ENCODE data around the gene PALD1. TPM values are rescaled to one million over a fixed set of nuclear protein-coding genes. Genes with fewer than 3 reads are reported as not detected.

Gene PALD1
- total RNA-seq, 6 experiments from 2014 or later, result 0.81 to 2.9 (median 1.3) TPM

DNA sequence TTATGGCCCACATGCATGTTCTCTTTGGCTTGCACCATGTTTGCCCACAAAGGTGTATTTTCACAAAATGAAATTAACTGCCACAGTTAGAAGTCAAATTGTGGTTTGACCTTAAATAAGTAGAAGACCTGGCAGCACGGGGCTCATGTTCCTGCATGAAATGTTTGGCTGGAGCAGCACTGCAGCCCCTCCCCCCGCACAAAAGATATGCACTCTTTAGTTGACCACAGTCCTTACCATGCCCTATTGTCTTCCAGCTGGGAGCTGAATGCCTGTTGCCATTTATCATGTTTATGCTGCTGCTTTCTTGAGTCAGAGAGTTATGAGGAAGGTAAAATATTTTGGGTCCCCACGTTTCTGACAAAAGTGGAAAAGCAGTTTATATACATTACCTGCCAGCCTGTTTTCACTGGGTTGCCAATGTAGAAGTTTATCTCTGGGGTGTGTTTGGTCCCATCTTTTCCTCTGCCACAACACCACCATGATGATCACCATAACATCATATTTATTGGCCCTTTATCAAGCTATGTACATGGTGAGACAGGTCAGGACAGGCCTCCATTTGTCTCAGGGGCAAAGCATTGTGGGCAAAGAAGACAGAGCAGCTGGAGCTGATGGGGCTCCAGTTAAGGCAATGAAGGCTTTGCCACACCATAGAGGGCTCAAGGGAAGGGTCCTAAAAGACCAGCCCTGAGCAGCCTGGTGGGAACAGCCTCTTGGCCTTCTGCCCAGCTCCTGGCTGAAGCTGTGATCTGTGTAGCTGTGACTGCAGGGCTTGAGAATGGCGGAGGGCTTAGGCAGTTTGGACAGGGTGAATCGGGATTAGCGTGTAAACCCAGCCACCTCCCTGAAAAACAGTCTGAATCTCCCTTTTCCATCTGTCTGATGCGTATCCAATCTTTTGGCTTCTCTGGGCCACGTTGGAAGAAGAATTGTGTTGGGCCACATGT, 118.6 kb downstream of the PALD1 start:
- no peak for ATAC-seq

DNA sequence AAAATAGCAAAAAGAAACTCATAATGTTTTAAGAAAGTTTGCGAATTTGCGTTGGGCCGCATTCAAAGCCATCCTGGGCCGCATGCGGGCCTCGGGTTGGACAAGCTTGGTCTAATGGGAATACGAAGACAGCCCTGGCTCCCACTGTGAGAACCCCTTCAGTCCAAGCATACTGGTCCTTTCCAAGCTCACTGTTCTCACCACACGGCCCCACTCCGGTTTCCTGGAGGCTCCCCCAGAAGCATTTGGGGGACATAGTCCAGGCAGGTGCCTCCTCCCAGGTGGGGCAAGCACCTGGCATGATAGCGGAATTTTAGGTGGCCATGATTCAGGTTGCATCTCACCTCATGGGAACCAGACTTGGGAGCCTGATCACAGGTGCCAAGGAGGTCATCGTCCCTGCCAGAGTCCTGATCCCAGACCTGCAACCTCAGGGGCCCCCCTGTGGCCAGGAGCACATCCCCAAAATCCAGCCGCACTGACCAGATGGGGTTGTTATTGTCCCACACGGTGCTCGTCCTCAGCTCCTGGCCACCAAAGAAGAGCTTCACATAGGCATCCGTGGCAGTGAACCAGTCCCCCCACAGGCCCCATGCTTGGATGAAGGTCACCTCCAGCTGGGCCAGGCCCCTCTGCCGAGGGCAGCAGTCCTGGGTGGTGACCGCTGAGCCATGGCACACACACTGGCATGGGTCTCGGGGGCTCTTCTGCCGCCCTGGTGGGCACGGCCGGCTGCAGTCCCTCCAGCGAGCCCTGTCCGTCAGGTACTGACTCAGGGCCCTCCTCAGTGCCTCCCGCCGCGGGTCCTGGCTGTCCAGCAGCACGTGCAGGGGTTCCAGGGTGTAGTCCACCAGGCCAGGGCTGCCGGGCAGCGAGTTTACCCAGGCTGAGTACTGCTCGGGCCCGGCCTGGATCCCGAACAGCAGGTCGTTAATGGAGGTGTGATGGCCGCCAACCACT, 119.6 kb downstream of the PALD1 start:
- intact Hi-C loops (cut with DNase I), result no loop called here

More for the DNA sequence above, 118.6 kb downstream of the PALD1 start:
- DNase-seq, result no peak
- Histone ChIP-seq H3K4me3 (no peak overlapping the region), H3K27ac (no peak overlapping the region), H3K9me3 (no peaks in the 10 kb centered on the region), H3K4me1 (peaks cover 0 to 8% (median 0%) of the 10 kb centered on the region in 4 donors), H3K36me3 (no peaks in the 10 kb centered on the region), H3K27me3 (no peaks in the 10 kb centered on the region)
- TF ChIP-seq POLR2A (IDR thresholded peaks at IDR 0.05), result no peak
- TF ChIP-seq, protein P1, sequence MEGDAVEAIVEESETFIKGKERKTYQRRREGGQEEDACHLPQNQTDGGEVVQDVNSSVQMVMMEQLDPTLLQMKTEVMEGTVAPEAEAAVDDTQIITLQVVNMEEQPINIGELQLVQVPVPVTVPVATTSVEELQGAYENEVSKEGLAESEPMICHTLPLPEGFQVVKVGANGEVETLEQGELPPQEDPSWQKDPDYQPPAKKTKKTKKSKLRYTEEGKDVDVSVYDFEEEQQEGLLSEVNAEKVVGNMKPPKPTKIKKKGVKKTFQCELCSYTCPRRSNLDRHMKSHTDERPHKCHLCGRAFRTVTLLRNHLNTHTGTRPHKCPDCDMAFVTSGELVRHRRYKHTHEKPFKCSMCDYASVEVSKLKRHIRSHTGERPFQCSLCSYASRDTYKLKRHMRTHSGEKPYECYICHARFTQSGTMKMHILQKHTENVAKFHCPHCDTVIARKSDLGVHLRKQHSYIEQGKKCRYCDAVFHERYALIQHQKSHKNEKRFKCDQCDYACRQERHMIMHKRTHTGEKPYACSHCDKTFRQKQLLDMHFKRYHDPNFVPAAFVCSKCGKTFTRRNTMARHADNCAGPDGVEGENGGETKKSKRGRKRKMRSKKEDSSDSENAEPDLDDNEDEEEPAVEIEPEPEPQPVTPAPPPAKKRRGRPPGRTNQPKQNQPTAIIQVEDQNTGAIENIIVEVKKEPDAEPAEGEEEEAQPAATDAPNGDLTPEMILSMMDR (IDR thresholded peaks at IDR 0.05), result no peak
- WGBS (ENCODE audit: insufficient coverage, low coverage, low lambda C conversion rate, missing lambda C conversion rate), result 90% methylated on average over 6 of the region's 8 CpGs
- intact Hi-C loops (cut with DNase I), result no loop called here

DNA sequence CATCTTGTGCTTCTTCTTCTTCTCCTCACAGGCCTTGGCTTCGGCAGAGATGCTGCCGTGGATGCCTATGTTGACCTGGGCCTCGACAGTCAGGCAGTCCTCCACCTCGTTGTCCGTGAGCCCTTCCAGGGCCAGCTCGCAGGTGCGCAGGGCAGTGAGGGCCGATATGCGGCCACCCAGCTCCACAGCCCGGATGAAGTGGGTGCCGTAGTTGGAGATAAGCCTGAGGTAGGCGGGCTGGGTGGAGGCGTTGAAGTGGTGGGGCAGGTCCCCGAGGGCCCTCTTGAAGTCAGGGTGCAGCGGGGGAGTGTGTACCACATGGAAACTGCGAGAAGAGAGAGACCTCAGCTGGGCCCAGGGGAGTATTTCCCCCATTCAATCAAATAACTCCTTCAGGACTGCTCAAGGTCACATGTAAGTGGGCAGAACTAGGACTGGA, 120.3 kb downstream of the PALD1 start:
- TF ChIP-seq, protein P1 (IDR thresholded peaks at IDR 0.05), result no peak
- no peak for TF ChIP-seq POLR2A (IDR thresholded peaks at IDR 0.05)
- WGBS (ENCODE audit: insufficient coverage, low coverage, low lambda C conversion rate, missing lambda C conversion rate), result no CpG with 5 or more reads among the region's 16 CpGs
- Histone ChIP-seq H3K4me1 (peaks cover 0 to 8% (median 0%) of the 10 kb centered on the region in 4 donors), H3K27ac (no peak overlapping the region), H3K9me3 (no peaks in the 10 kb centered on the region), H3K4me3 (no peak overlapping the region), H3K27me3 (no peaks in the 10 kb centered on the region), H3K36me3 (no peaks in the 10 kb centered on the region)
- DNase-seq, result no peak
- intact Hi-C loops (cut with DNase I), result no loop called here
- ATAC-seq, result no peak

More for the DNA sequence above, 119.6 kb downstream of the PALD1 start:
- DNase-seq, result no peak
- Histone ChIP-seq H3K27me3 (no peaks in the 10 kb centered on the region), H3K4me1 (peaks cover 0 to 8% (median 0%) of the 10 kb centered on the region in 4 donors), H3K4me3 (no peak overlapping the region), H3K27ac (no peak overlapping the region), H3K36me3 (no peaks in the 10 kb centered on the region), H3K9me3 (no peaks in the 10 kb centered on the region)
- 95% methylated on average over 3 of the region's 34 CpGs for WGBS (ENCODE audit: insufficient coverage, low coverage, low lambda C conversion rate, missing lambda C conversion rate)
- no peak for ATAC-seq
- TF ChIP-seq, protein P1 (IDR thresholded peaks at IDR 0.05), result no peak
- no peak for TF ChIP-seq POLR2A (IDR thresholded peaks at IDR 0.05)

DNA sequence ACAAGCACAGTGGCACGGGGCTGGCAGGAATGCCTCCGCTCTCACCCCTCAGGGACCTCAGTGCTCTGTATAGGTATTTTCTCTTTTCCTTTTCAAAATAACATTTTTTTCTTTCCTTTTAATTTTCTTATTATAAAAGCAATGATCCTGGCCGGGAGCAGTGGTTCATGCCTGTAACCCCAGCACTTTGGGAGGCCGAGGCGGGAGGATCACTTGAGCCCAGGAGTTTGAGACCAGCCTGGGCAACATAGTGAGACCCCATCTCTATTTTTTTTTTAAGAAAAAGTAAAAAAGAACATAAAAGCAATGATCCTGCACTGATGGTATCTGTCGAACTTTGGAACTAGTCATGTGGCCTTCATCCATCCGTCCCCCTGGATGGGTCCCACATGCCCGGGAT, 120.8 kb downstream of the PALD1 start:
- Histone ChIP-seq H3K27ac (no peak overlapping the region), H3K4me3 (no peak overlapping the region), H3K4me1 (peaks cover 0 to 8% (median 0%) of the 10 kb centered on the region in 4 donors), H3K9me3 (no peaks in the 10 kb centered on the region), H3K27me3 (no peaks in the 10 kb centered on the region), H3K36me3 (no peaks in the 10 kb centered on the region)
- WGBS (ENCODE audit: insufficient coverage, low coverage, low lambda C conversion rate, missing lambda C conversion rate), result 93% methylated on average over 5 of the region's 8 CpGs
- no peak for ATAC-seq
- no peak for TF ChIP-seq POLR2A (IDR thresholded peaks at IDR 0.05)
- TF ChIP-seq, protein P1 (IDR thresholded peaks at IDR 0.05), result no peak
- intact Hi-C loops (cut with DNase I), result no loop called here
- no peak for DNase-seq

Data from right lobe of liver (tissue), 6 donors.